ENCODE results near the gene NECTIN2.
"Not testable (repeated sequence)": the region's sequence is repeated elsewhere in the genome, so short reads cannot be mapped to it uniquely, and the experiment has no call there.

Gene NECTIN2

GRCh38 chr19:44879309-44880065 lies 33.4 kb downstream of the NECTIN2 start:
- no peaks in the 10 kb centered on the region for H3K27me3 ChIP-seq (ENCODE audit: control insufficient read depth, insufficient read depth, low read length)
- H3K27ac ChIP-seq: peak overlapping the region; percentile 95
- H2AFZ ChIP-seq: no peak overlapping the region
- peak overlapping the region; percentile 35 for H3K4me2 ChIP-seq (ENCODE audit: low read length)
- no peaks in the 10 kb centered on the region for H3K9me3 ChIP-seq (ENCODE audit: control insufficient read depth, low read length)
- no peaks in the 10 kb centered on the region for H3K36me3 ChIP-seq (ENCODE audit: control insufficient read depth, insufficient read depth, low read length)
- H3K79me2 ChIP-seq: peaks cover 7% of the 10 kb centered on the region
- peaks cover 47% of the 10 kb centered on the region for H3K4me1 ChIP-seq
- H3K9ac ChIP-seq: no peak overlapping the region
- TF ChIP-seq CTCF (IDR thresholded peaks at IDR 0.05): no peak
- H3K4me3 ChIP-seq (ENCODE audit: low read depth, low read length): no peak overlapping the region

GRCh38 chr19:44882063-44882462 lies 36.0 kb downstream of the NECTIN2 start:
- H3K9ac ChIP-seq: no peak overlapping the region
- H3K36me3 ChIP-seq (ENCODE audit: control insufficient read depth, insufficient read depth, low read length): no peaks in the 10 kb centered on the region
- no peaks in the 10 kb centered on the region for H3K9me3 ChIP-seq (ENCODE audit: control insufficient read depth, low read length)
- no peak overlapping the region for H3K27ac ChIP-seq
- H3K27me3 ChIP-seq (ENCODE audit: control insufficient read depth, insufficient read depth, low read length): no peaks in the 10 kb centered on the region
- no peak overlapping the region for H3K4me2 ChIP-seq (ENCODE audit: low read length)
- peaks cover 7% of the 10 kb centered on the region for H3K79me2 ChIP-seq
- no peak for TF ChIP-seq CTCF (IDR thresholded peaks at IDR 0.05)
- peaks cover 23% of the 10 kb centered on the region for H3K4me1 ChIP-seq
- H2AFZ ChIP-seq: no peak overlapping the region
- no peak overlapping the region for H3K4me3 ChIP-seq (ENCODE audit: low read depth, low read length)

GRCh38 chr19:44882619-44883397 lies 36.7 kb downstream of the NECTIN2 start:
- H3K36me3 ChIP-seq (ENCODE audit: control insufficient read depth, insufficient read depth, low read length); H3K9me3 ChIP-seq (ENCODE audit: control insufficient read depth, low read length); H3K27ac ChIP-seq; H3K4me3 ChIP-seq (ENCODE audit: low read depth, low read length); H3K79me2 ChIP-seq; H3K27me3 ChIP-seq (ENCODE audit: control insufficient read depth, insufficient read depth, low read length); H2AFZ ChIP-seq; H3K9ac ChIP-seq: not testable (repeated sequence)
- Histone ChIP-seq H3K4me2 (ENCODE audit: low read length) (peak overlapping the region; percentile 22), H3K4me1 (peaks cover 17% of the 10 kb centered on the region)

- H2AFZ ChIP-seq: no peak overlapping the region
- H3K27ac ChIP-seq: no peak overlapping the region
- H3K27me3 ChIP-seq (ENCODE audit: control insufficient read depth, insufficient read depth, low read length): no peaks in the 10 kb centered on the region
- H3K4me2 ChIP-seq (ENCODE audit: low read length): no peak overlapping the region
- peaks cover 3% of the 10 kb centered on the region for H3K79me2 ChIP-seq
- no peaks in the 10 kb centered on the region for H3K9me3 ChIP-seq (ENCODE audit: control insufficient read depth, low read length)
- H3K9ac ChIP-seq: no peak overlapping the region
- H3K4me1 ChIP-seq: peaks cover 9% of the 10 kb centered on the region
- H3K4me3 ChIP-seq (ENCODE audit: low read depth, low read length): no peak overlapping the region
- H3K36me3 ChIP-seq (ENCODE audit: control insufficient read depth, insufficient read depth, low read length): no peaks in the 10 kb centered on the region
- TF ChIP-seq CTCF (IDR thresholded peaks at IDR 0.05): no peak
Measured at GRCh38 chr19:44883922-44884321, 37.8 kb downstream of the NECTIN2 start.

- Histone ChIP-seq H3K79me2 (peaks cover 3% of the 10 kb centered on the region), H3K9me3 (ENCODE audit: control insufficient read depth, low read length) (no peaks in the 10 kb centered on the region), H2AFZ (no peak overlapping the region), H3K36me3 (ENCODE audit: control insufficient read depth, insufficient read depth, low read length) (no peaks in the 10 kb centered on the region), H3K4me2 (ENCODE audit: low read length) (no peak overlapping the region), H3K27ac (no peak overlapping the region), H3K4me3 (ENCODE audit: low read depth, low read length) (no peak overlapping the region), H3K9ac (no peak overlapping the region), H3K4me1 (peaks cover 2% of the 10 kb centered on the region), H3K27me3 (ENCODE audit: control insufficient read depth, insufficient read depth, low read length) (no peaks in the 10 kb centered on the region)
- TF ChIP-seq CTCF (IDR thresholded peaks at IDR 0.05): no peak
Measured at GRCh38 chr19:44884566-44884965, 38.5 kb downstream of the NECTIN2 start.

Measured in parathyroid adenoma (tissue), 2 donors.